ENCODE results near the gene LIMCH1.

DNA sequence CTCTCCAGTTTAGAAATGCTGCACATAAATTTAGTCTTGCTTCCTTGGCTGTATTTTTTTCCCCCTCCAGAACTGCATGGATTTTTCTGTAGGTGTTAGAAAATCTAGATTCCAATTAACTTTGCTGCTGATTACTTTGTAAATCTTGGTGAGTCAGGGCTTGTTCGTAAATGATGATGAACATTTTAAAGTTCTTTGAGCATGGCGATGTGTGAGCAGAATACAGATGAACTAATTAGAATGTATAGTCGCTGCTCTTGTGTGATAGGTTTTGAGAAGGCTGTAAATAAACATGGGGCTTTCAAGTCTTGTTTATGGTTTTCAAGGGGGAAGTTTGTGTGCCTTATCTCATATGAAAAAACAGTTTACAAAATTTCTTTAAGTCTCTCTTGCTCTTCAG lies 23.3 kb downstream of the LIMCH1 start:
- TF ChIP-seq, protein P1, sequence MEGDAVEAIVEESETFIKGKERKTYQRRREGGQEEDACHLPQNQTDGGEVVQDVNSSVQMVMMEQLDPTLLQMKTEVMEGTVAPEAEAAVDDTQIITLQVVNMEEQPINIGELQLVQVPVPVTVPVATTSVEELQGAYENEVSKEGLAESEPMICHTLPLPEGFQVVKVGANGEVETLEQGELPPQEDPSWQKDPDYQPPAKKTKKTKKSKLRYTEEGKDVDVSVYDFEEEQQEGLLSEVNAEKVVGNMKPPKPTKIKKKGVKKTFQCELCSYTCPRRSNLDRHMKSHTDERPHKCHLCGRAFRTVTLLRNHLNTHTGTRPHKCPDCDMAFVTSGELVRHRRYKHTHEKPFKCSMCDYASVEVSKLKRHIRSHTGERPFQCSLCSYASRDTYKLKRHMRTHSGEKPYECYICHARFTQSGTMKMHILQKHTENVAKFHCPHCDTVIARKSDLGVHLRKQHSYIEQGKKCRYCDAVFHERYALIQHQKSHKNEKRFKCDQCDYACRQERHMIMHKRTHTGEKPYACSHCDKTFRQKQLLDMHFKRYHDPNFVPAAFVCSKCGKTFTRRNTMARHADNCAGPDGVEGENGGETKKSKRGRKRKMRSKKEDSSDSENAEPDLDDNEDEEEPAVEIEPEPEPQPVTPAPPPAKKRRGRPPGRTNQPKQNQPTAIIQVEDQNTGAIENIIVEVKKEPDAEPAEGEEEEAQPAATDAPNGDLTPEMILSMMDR (conservative IDR thresholded peaks at IDR 0.05; ENCODE audit: low read length): no peak
- TF ChIP-seq EZH2phosphoT487 (IDR thresholded peaks at IDR 0.05; ENCODE audit: borderline replicate concordance, low read depth, low read length): no peak
